GM19240 (cell line): ENCODE results near the gene RTTN.

ENCODE experiments used
- DNase-seq: peaks from one replicate; pipeline ENCODE4 v3.0.0; 2011; ENCODE audit warnings: low spot score; ENCODE audit not compliant: insufficient read length

Gene RTTN

GRCh38 chr18:70197844-70198243 is 7.6 kb downstream of the RTTN start:
- no peak for DNase-seq

- no peak for DNase-seq
These were observed 8.5 kb downstream of the RTTN start for GRCh38 chr18:70197026-70197425.

- DNase-seq = no peak
These were observed 9.5 kb downstream of the RTTN start for GRCh38 chr18:70195852-70196434.

GRCh38 chr18:70195014-70195614 is 10.4 kb downstream of the RTTN start:
- DNase-seq = no peak

GRCh38 chr18:70194227-70194890 is 11.1 kb downstream of the RTTN start:
- no peak for DNase-seq

- DNase-seq = no peak
These were observed 15.0 kb downstream of the RTTN start for GRCh38 chr18:70190529-70190928.

GRCh38 chr18:70188113-70188512 is 17.4 kb downstream of the RTTN start:
- no peak for DNase-seq

GRCh38 chr18:70183441-70183840 is 22.0 kb downstream of the RTTN start:
- DNase-seq = no peak

- DNase-seq = no peak
These were observed 22.9 kb downstream of the RTTN start for GRCh38 chr18:70182548-70182947.

GRCh38 chr18:70181725-70182124 is 23.8 kb downstream of the RTTN start:
- DNase-seq = no peak

- no peak for DNase-seq
These were observed 24.5 kb downstream of the RTTN start for GRCh38 chr18:70181015-70181414.

- DNase-seq = no peak
These were observed 28.9 kb downstream of the RTTN start for GRCh38 chr18:70176537-70176936.

GRCh38 chr18:70175216-70175615 is 30.3 kb downstream of the RTTN start:
- DNase-seq = no peak

- no peak for DNase-seq
These were observed 33.3 kb downstream of the RTTN start for GRCh38 chr18:70172225-70172624.

GRCh38 chr18:70169747-70170146 is 35.7 kb downstream of the RTTN start:
- DNase-seq = no peak

GRCh38 chr18:70166668-70167067 is 38.8 kb downstream of the RTTN start:
- DNase-seq = no peak

- no peak for DNase-seq
These were observed 39.6 kb downstream of the RTTN start for GRCh38 chr18:70165936-70166335.

- DNase-seq = no peak
These were observed 45.3 kb downstream of the RTTN start for GRCh38 chr18:70160073-70160678.

GRCh38 chr18:70158992-70159717 is 46.3 kb downstream of the RTTN start:
- no peak for DNase-seq

GRCh38 chr18:70156886-70157285 is 48.6 kb downstream of the RTTN start:
- no peak for DNase-seq

- DNase-seq = no peak
These were observed 50.8 kb downstream of the RTTN start for GRCh38 chr18:70154591-70155194.
